Transverse colon (tissue), 4 donors: ENCODE measurements around the gene KRTAP10-11.

Source experiments
- CTCF ChIP-seq, 5 experiments: fragments of 200-600 bp in 3 of 5; fragments of 450-650 bp in 2 of 5; sonication (generic) in 3 of 5; IDR thresholded peaks; 1 replicate in 2 of 5; 2 replicates in 3 of 5; pipeline ENCODE4 v1.5.1; 2016 to 2017; ENCODE audit warnings: antibody characterized with exemption in 5 of 5, inconsistent platforms in 3 of 5, mild to moderate bottlenecking in 2 of 5, moderate library complexity in 1 of 5
- EP300 ChIP-seq: sonication (generic); formaldehyde crosslinking; IDR thresholded peaks from one replicate; pipeline ENCODE4 v1.6.1; 2017; ENCODE audit warnings: antibody characterized with exemption, low read depth
- POLR2A ChIP-seq: fragments of 450-650 bp; IDR thresholded peaks from one replicate; pipeline ENCODE4 v1.6.1; 2016; ENCODE audit warnings: antibody characterized with exemption, mild to moderate bottlenecking, moderate library complexity
- POLR2AphosphoS5 ChIP-seq, 3 donors: sonication (generic); formaldehyde crosslinking; IDR thresholded peaks; one replicate each; pipeline ENCODE4 v1.6.1; 2016; ENCODE audit warnings: antibody characterized with exemption in 3 of 3

- TF ChIP-seq CTCF (IDR thresholded peaks at IDR 0.05) = no peak
- no peak for TF ChIP-seq POLR2AphosphoS5 (IDR thresholded peaks at IDR 0.05)
- no peak for TF ChIP-seq EP300
- TF ChIP-seq POLR2A = no peak
These were observed 10.7 kb downstream of the KRTAP10-11 start for GRCh38 chr21:44656868-44657267.
